Measurements from ENCODE around the gene DHX58.

- TF ChIP-seq FOS (IDR thresholded peaks at IDR 0.05; ENCODE audit: low read depth, low read length) (no peak), CTCF (conservative IDR thresholded peaks at IDR 0.05; ENCODE audit: low read depth, low read length) (no peak)
Observed at GRCh38 chr17:42133461-42134041, 21.0 kb upstream of the DHX58 start.
